Thymus (tissue), 11 donors: ENCODE results near the gene RNLS. TPM values are rescaled to one million over a fixed set of nuclear protein-coding genes. Genes with fewer than 3 reads are reported as not detected.
"Not testable (repeated sequence)": the region's sequence is repeated elsewhere in the genome, so short reads cannot be mapped to it uniquely, and the experiment has no call there.

Source experiments
- DNase-seq, 9 donors: peaks; one replicate each; pipeline ENCODE4 v3.0.0-alpha.2; 2013; ENCODE audit warnings: low spot score in 9 of 9, low read depth in 6 of 9, missing footprints in 1 of 9
- H3K27ac ChIP-seq, 2 donors: one replicate each; pipeline ENCODE4 v1.5.1; 2013; ENCODE audit warnings: control low read depth in 1 of 2, low read depth in 1 of 2, low read length in 1 of 2, mild to moderate bottlenecking in 1 of 2, moderate library complexity in 1 of 2
- H3K27me3 ChIP-seq, 2 donors: one replicate each; pipeline ENCODE4 v1.5.1; 2013; ENCODE audit warnings: low read length in 1 of 2; ENCODE audit not compliant: control insufficient read depth in 2 of 2, insufficient read depth in 1 of 2
- H3K36me3 ChIP-seq, 2 donors: one replicate each; pipeline ENCODE4 v1.5.1; 2013; ENCODE audit warnings: low read length in 1 of 2, mild to moderate bottlenecking in 1 of 2, moderate library complexity in 1 of 2; ENCODE audit not compliant: control insufficient read depth in 2 of 2, insufficient read depth in 2 of 2
- H3K4me1 ChIP-seq, 2 donors: one replicate each; pipeline ENCODE4 v1.5.1; 2013; ENCODE audit warnings: low read length in 2 of 2; ENCODE audit not compliant: control insufficient read depth in 2 of 2, insufficient read depth in 2 of 2
- H3K4me3 ChIP-seq, 2 donors: one replicate each; pipeline ENCODE4 v1.5.1; 2013; ENCODE audit warnings: low read length in 2 of 2, control low read depth in 1 of 2, mild to moderate bottlenecking in 1 of 2
- H3K9me3 ChIP-seq, 2 donors: one replicate each; pipeline ENCODE4 v1.5.1; 2013; ENCODE audit warnings: low read length in 1 of 2, mild to moderate bottlenecking in 1 of 2; ENCODE audit not compliant: control insufficient read depth in 2 of 2, insufficient read depth in 1 of 2
- whole genome bisulfite sequencing: extraction: QIAGEN DNeasy Blood & Tissue Kit; methylation state at CpG from one replicate; pipeline ENCODE4 v1.1.7; 2013; 5-methylcytosine and 5-hydroxymethylcytosine counted together
- polyA plus RNA-seq: library from polyadenylated mRNA; stranded (reverse); fragments of 200-250 nt; gene quantifications from one replicate; pipeline ENCODE4 v1.2.3, GENCODE V29; 2013
- total RNA-seq: library from RNA; stranded (reverse); fragments of 120-200 nt; gene quantifications from one replicate; pipeline ENCODE4 v1.2.4, GENCODE V29; 2013
- donor health status: healthy.

Gene RNLS
- total and polyA plus RNA-seq, 2 donors, result 4.3 to 5.0 TPM

- no peaks in the 10 kb centered on the region for H3K27me3 ChIP-seq
- no peak overlapping the region for H3K27ac ChIP-seq
- H3K4me3 ChIP-seq, result no peak overlapping the region
- no peaks in the 10 kb centered on the region for H3K36me3 ChIP-seq
- H3K4me1 ChIP-seq, result peaks cover 2 to 3% of the 10 kb centered on the region in 2 donors
- no peaks in the 10 kb centered on the region for H3K9me3 ChIP-seq
- WGBS, result 98% methylated on average over 8 of the region's 8 CpGs
- no peak for DNase-seq
Measured at GRCh38 chr10:88372051-88372715, 210.9 kb downstream of the RNLS start.

DNA sequence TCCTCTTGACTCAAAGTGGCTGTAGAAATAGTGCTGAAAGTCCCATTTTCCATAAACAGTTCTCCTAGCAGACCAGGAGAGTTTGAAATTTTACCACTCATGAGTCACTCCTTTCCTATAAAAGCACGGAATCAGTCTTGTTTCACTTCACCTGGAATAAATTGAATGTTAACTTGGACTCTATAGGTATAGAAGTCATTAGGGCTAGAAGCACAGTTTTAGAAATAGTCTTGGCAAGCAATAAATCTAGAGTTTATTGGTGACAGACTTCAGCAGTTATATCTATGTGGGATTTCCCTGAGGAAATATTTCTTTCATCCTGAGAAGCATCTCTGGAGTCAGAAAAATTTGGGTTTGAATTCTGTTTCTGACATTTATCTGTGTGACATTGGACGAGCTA lies 212.4 kb downstream of the RNLS start:
- H3K9me3 ChIP-seq, result no peaks in the 10 kb centered on the region
- H3K4me1 ChIP-seq, result peaks cover 2 to 3% of the 10 kb centered on the region in 2 donors
- H3K27ac ChIP-seq, result no peak overlapping the region
- H3K4me3 ChIP-seq, result no peak overlapping the region
- H3K27me3 ChIP-seq, result no peaks in the 10 kb centered on the region
- 97% methylated on average over 2 of the region's 2 CpGs for WGBS
- no peak for DNase-seq
- H3K36me3 ChIP-seq, result no peaks in the 10 kb centered on the region

- Histone ChIP-seq H3K36me3 (no peaks in the 10 kb centered on the region), H3K27me3 (no peaks in the 10 kb centered on the region), H3K4me1 (no peaks in the 10 kb centered on the region), H3K9me3 (no peaks in the 10 kb centered on the region), H3K27ac (no peak overlapping the region), H3K4me3 (no peak overlapping the region)
- WGBS, result 97% methylated on average over 2 of the region's 2 CpGs
- DNase-seq, result no peak
Measured at GRCh38 chr10:88366772-88367171, 216.3 kb downstream of the RNLS start.

DNA sequence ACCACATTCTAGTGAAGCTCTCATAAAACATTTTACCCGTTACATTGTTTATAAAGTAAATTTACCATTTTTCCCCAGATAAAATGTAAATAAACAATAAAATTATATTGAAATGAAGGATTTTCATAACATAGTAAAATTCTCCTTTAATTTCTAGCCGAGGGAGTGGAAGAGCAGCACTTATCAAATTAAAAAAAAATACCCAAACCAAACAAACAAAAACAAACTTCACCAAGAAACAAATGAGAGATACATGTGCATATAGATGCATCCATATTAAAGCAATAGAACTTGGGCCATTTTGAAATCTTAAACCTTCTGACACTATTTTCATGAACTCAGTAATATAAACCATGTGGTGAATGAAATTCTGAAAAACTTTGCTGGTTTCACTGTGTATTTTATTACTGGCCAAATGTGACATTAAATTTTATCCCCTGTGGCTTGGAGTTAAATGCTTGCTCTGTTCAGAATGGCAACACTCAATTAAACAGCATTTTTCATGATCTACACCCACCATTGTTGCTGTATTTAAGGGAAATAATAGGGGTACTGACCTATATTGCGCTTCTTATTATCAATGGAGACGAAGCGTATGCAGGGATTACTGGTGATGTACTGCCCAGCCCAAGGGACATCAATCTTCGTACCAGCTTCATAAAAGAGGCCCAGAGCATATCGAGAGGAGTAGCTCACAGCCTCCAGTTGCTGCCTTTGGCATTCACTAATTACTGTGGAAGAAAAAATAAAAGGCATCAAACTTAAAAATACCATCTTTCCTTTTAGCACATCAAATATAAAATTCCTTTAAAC lies 220.9 kb downstream of the RNLS start:
- no peaks in the 10 kb centered on the region for H3K27me3 ChIP-seq
- WGBS, result 98% methylated on average over 7 of the region's 7 CpGs
- no peaks in the 10 kb centered on the region for H3K36me3 ChIP-seq
- H3K4me1 ChIP-seq, result peaks cover 0 to 4% of the 10 kb centered on the region in 2 donors
- H3K27ac ChIP-seq, result no peak overlapping the region
- no peak for DNase-seq
- H3K4me3 ChIP-seq, result no peak overlapping the region
- H3K9me3 ChIP-seq, result no peaks in the 10 kb centered on the region

DNA sequence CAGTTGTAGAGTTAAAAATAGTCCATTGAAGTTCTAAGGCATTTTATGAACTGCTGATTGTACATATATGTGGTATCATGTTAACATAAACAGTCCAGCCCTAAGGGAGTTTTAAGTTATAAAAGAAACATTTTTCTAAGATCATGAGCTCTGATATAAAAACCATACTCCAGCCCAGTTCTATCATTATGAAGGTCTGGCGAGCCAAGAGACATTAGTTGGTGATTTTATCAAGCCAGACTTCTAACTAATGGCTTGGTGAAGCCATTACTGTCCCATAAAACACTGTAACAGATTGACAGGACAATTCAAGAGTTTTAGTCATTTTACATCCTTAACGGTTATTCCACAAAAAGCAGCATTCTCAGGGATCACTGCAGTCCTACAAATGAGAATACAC lies 221.6 kb downstream of the RNLS start:
- Histone ChIP-seq H3K36me3 (no peaks in the 10 kb centered on the region), H3K27ac (no peak overlapping the region), H3K4me3 (no peak overlapping the region), H3K9me3 (no peaks in the 10 kb centered on the region), H3K4me1 (peaks cover 0 to 4% of the 10 kb centered on the region in 2 donors), H3K27me3 (no peaks in the 10 kb centered on the region)
- WGBS, result 94% methylated on average over 2 of the region's 2 CpGs
- DNase-seq, result no peak

DNA sequence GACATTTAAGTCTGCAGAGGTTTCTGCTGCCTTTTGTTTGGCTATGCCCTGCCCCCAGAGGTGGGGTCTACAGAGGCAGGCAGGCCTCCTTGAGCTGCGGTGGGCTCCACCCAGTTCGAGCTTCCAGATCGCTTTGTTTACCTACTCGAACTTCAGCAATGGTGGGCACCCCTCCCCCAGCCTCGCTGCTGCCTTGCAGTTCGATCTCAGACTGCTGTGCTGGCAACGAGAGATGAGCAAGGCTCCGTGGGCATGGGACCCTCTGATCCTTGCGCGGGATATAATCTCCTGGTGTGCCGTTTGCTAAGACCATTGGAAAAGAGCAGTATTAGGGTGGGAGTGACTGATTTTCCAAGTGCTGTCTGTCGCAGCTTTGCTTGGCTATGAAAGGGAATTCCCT lies 227.4 kb downstream of the RNLS start:
- not testable (repeated sequence) for H3K4me3 ChIP-seq, H3K4me1 ChIP-seq, H3K27me3 ChIP-seq, H3K36me3 ChIP-seq, H3K27ac ChIP-seq, DNase-seq
- 97% methylated on average over 12 of the region's 12 CpGs for WGBS
- H3K9me3 ChIP-seq, result peaks cover 2 to 10% of the 10 kb centered on the region in 2 donors

DNA sequence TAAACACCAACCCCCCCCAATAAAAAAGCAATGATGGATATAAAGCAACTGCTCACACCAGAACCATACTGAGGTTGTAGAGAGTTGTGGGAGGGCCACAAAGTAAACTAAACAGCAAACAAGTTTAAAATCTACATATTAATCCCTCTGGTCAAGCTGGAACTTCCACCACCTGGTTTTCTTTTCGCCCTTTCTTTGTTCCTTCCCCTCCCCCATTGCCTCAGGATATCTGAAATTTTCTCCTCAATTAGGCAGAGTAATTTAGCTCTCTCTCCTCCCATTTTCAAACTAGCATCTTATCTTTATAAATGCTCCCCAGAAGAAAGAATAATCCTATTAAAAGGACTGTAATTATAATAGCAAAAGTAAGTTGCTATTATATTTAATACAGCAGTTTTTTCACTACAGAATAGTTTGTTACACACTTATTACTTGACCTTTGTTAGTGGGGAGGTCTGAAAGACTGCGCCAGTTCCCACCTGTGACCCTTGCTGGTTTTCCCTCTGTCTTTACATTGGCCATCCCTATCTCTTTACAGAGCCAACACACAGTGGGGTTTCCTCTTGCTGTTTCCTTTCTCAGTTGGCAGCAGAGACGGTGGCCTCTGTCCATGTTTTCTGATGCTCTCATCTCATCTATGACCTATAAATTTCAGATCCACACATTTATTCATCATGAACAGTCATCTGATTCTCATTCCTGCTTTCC lies 235.4 kb downstream of the RNLS start:
- H3K27ac ChIP-seq, result no peak overlapping the region
- WGBS, result 88% methylated on average over 3 of the region's 3 CpGs

DNA sequence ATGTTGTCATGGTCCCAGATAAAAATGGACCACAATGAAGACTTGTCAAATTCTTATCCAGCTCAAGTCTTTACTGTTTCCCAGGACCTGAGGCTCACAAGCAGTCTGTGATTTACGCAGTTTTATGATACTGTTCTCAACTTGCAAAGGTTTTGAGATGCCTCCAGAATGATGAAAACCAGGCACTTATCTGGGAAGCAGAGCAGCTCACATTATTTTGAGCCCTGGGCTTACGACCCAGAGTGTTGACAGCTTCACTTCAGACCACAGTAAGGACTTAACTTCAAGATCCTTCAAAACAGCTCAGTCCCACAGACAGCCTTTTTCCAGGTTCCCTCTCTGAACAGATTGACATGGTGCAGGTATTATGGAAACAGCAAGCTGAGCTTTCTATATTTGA lies 236.1 kb downstream of the RNLS start:
- Histone ChIP-seq H3K4me3 (no peak overlapping the region), H3K27me3 (no peaks in the 10 kb centered on the region), H3K9me3 (no peaks in the 10 kb centered on the region), H3K27ac (no peak overlapping the region), H3K36me3 (no peaks in the 10 kb centered on the region), H3K4me1 (no peaks in the 10 kb centered on the region)
- DNase-seq, result no peak
- WGBS, result 98% methylated on average over 2 of the region's 2 CpGs

More for the DNA sequence above, 235.4 kb downstream of the RNLS start:
- Histone ChIP-seq H3K27me3 (no peaks in the 10 kb centered on the region), H3K9me3 (no peaks in the 10 kb centered on the region), H3K4me3 (no peak overlapping the region), H3K36me3 (no peaks in the 10 kb centered on the region), H3K4me1 (no peaks in the 10 kb centered on the region)
- no peak for DNase-seq
